Esophagus muscularis mucosa (tissue), 4 donors: ENCODE results near the gene COQ4. TPM values are rescaled to one million over a fixed set of nuclear protein-coding genes. Genes with fewer than 3 reads are reported as not detected.

Source experiments
- DNase-seq: peaks from one replicate; pipeline ENCODE4 v3.0.0-alpha.2; 2017; ENCODE audit errors: extremely low spot score
- H3K27ac ChIP-seq, 4 donors: fragments of 200-600 bp; sonication (generic); replicated peaks in 1 of 4; 1 replicate in 3 of 4; 2 replicates in 1 of 4; pipeline ENCODE4 v1.5.1; 2016 to 2019; ENCODE audit warnings: mild to moderate bottlenecking in 1 of 4
- H3K27me3 ChIP-seq, 4 donors: fragments of 200-600 bp; sonication (generic); one replicate each; pipeline versions ENCODE4 v1.5.1 to v1.6.0; 2016 to 2019
- H3K36me3 ChIP-seq, 4 donors: fragments of 200-600 bp; sonication (generic); one replicate each; pipeline ENCODE4 v1.5.1; 2016 to 2019
- H3K4me1 ChIP-seq, 4 donors: fragments of 200-600 bp; sonication (generic); one replicate each; pipeline ENCODE4 v1.5.1; 2016 to 2019
- H3K4me3 ChIP-seq, 4 donors: fragments of 200-600 bp; sonication (generic); 1 replicate in 2 of 4; 2 replicates in 2 of 4; pipeline ENCODE4 v1.5.1; 2016 to 2019; ENCODE audit warnings: mild to moderate bottlenecking in 4 of 4, moderate library complexity in 1 of 4
- H3K9me3 ChIP-seq, 4 donors: fragments of 200-600 bp; sonication (generic); 1 replicate in 3 of 4; 2 replicates in 1 of 4; pipeline ENCODE4 v1.5.1; 2016 to 2019
- EP300 ChIP-seq: sonication (generic); formaldehyde crosslinking; IDR thresholded peaks from one replicate; pipeline ENCODE4 v1.6.1; 2017; ENCODE audit warnings: antibody characterized with exemption
- POLR2A ChIP-seq: fragments of 450-650 bp; IDR thresholded peaks from one replicate; pipeline ENCODE4 v1.6.1; 2017; ENCODE audit warnings: antibody characterized with exemption, moderate library complexity, mild to moderate bottlenecking, low read depth
- POLR2AphosphoS5 ChIP-seq, 2 donors: sonication (generic); formaldehyde crosslinking; IDR thresholded peaks; one replicate each; pipeline ENCODE4 v1.6.1; 2017; ENCODE audit warnings: antibody characterized with exemption in 2 of 2
- WGBS: methylation state at CpG from one replicate; pipeline ENCODE4 v1.1.5; 2018; 5-methylcytosine and 5-hydroxymethylcytosine counted together
- intact Hi-C: fragments of 100-400 bp; cut with DNase I; formaldehyde crosslinking; loops from one replicate; pipeline ENCODE4 v1.15.1; 2023
- total RNA-seq, 4 donors: library from RNA; depleted of rRNA; stranded (reverse); fragments of >200 nt; gene quantifications; one replicate each; pipeline versions ENCODE4 v1.1.0 to v1.2.1, GENCODE V29; 2016
- TF ChIP-seq, protein P1 (sequence below), 3 experiments: fragments of 200-600 bp in 2 of 3; fragments of 450-650 bp in 1 of 3; sonication (generic) in 2 of 3; IDR thresholded peaks; one replicate each; pipeline ENCODE4 v1.5.1; 2017 to 2019; ENCODE audit warnings: antibody characterized with exemption in 3 of 3, mild to moderate bottlenecking in 2 of 3, moderate library complexity in 1 of 3

The COQ4 gene
- total RNA-seq, 4 donors from 2014 or later = 23.3 to 37.6 (median 30.1) TPM

- Histone ChIP-seq H3K27me3 (no peaks in the 10 kb centered on the region), H3K36me3 (peaks cover 59 to 97% (median 89%) of the 10 kb centered on the region in 4 donors), H3K4me3 (no peak overlapping the region), H3K9me3 (no peaks in the 10 kb centered on the region), H3K4me1 (no peaks in the 10 kb centered on the region), H3K27ac (no peak overlapping the region)
- intact Hi-C loops = no loop called here
- no peak for DNase-seq
- 90% methylated on average over 2 of the region's 2 CpGs for WGBS
- TF ChIP-seq POLR2AphosphoS5 (IDR thresholded peaks at IDR 0.05) (no peak), EP300 (no peak), POLR2A (no peak)
- TF ChIP-seq, protein P1, sequence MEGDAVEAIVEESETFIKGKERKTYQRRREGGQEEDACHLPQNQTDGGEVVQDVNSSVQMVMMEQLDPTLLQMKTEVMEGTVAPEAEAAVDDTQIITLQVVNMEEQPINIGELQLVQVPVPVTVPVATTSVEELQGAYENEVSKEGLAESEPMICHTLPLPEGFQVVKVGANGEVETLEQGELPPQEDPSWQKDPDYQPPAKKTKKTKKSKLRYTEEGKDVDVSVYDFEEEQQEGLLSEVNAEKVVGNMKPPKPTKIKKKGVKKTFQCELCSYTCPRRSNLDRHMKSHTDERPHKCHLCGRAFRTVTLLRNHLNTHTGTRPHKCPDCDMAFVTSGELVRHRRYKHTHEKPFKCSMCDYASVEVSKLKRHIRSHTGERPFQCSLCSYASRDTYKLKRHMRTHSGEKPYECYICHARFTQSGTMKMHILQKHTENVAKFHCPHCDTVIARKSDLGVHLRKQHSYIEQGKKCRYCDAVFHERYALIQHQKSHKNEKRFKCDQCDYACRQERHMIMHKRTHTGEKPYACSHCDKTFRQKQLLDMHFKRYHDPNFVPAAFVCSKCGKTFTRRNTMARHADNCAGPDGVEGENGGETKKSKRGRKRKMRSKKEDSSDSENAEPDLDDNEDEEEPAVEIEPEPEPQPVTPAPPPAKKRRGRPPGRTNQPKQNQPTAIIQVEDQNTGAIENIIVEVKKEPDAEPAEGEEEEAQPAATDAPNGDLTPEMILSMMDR (IDR thresholded peaks at IDR 0.05) = no peak
These were observed 26.5 kb downstream of the COQ4 start for GRCh38 chr9:128349125-128349524.

DNA sequence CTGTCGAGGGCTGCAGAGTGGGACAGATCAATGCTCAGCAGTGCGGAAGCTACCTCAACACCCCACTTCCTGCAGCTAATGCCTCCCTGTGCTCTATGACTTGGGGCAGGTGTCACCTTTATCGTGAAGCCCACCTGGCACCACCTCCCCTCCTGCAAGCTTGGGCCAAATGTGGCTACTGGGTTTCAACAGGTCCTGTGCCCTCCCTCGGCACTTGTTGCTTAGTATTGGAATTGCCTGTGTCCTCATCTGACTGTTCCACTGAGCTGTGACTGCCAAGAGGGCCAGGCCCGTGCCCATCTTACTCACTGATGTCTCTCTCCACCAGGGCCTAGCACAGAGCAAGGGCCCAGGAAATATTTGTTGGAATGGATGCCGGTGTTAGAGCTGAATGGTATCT, 27.1 kb downstream of the COQ4 start:
- WGBS = 93% methylated on average over 6 of the region's 6 CpGs
- Histone ChIP-seq H3K4me3 (no peak overlapping the region), H3K36me3 (peaks cover 56 to 97% (median 87%) of the 10 kb centered on the region in 4 donors), H3K27ac (no peak overlapping the region), H3K27me3 (no peaks in the 10 kb centered on the region), H3K9me3 (no peaks in the 10 kb centered on the region), H3K4me1 (no peaks in the 10 kb centered on the region)
- TF ChIP-seq, protein P1 (IDR thresholded peaks at IDR 0.05) = no peak
- no peak for TF ChIP-seq POLR2A
- no peak for TF ChIP-seq EP300
- no peak for TF ChIP-seq POLR2AphosphoS5 (IDR thresholded peaks at IDR 0.05)
- DNase-seq = no peak
- intact Hi-C loops = no loop called here

DNA sequence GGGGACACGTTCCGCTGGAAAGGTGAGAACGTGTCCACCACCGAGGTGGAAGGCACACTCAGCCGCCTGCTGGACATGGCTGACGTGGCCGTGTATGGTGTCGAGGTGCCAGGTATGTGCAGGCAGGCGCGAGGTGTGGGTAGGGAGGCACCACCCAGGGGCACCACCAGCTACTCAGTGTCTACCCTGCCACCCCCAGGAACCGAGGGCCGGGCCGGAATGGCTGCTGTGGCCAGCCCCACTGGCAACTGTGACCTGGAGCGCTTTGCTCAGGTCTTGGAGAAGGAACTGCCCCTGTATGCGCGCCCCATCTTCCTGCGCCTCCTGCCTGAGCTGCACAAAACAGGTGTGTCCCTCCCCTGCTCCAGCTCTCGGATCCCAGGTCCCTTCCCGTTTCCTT, 32.8 kb downstream of the COQ4 start:
- Histone ChIP-seq H3K27ac (no peak overlapping the region), H3K9me3 (no peaks in the 10 kb centered on the region), H3K4me1 (no peaks in the 10 kb centered on the region), H3K36me3 (peaks cover 29 to 87% (median 60%) of the 10 kb centered on the region in 4 donors), H3K4me3 (no peak overlapping the region), H3K27me3 (no peaks in the 10 kb centered on the region)
- 92% methylated on average over 2 of the region's 19 CpGs for WGBS
- TF ChIP-seq, protein P1 (IDR thresholded peaks at IDR 0.05) = no peak
- no peak for TF ChIP-seq EP300
- intact Hi-C loops = no loop called here
- DNase-seq = no peak

GRCh38 chr9:128358090-128358489, 35.5 kb downstream of the COQ4 start:
- Histone ChIP-seq H3K9me3 (no peaks in the 10 kb centered on the region), H3K36me3 (peaks cover 25 to 71% (median 45%) of the 10 kb centered on the region in 4 donors), H3K4me3 (no peak overlapping the region), H3K27me3 (no peaks in the 10 kb centered on the region), H3K4me1 (peaks cover 13 to 19% (median 17%) of the 10 kb centered on the region in 4 donors), H3K27ac (no peak overlapping the region)
- TF ChIP-seq POLR2AphosphoS5 (IDR thresholded peaks at IDR 0.05) (no peak), POLR2A (no peak)
- intact Hi-C loops = no loop called here
- 68% methylated on average over 8 of the region's 8 CpGs for WGBS
- DNase-seq = no peak

DNA sequence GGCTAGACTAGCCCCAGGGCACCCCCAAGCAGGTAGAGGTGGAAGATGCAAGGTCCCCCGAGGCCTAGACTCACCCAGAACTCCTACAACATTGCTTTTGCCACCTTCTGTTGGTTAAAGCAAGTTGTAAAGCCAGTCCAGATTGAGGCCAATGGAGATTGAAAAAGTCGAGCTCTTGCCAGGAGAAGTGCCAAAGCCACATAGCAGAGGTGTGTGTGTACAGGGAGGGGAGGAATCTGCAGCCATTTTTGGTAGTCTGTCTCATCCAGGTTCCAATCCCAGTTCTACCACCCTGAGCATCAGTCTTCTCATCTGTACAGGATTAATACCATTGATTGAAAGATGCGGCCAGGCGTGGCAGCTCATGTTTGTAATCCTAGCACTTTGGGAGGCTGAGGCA, 36.2 kb downstream of the COQ4 start:
- H3K9me3 ChIP-seq = no peaks in the 10 kb centered on the region
- H3K27me3 ChIP-seq = no peaks in the 10 kb centered on the region
- TF ChIP-seq EP300 (no peak), POLR2A (no peak), POLR2AphosphoS5 (IDR thresholded peaks at IDR 0.05) (no peak)
- TF ChIP-seq, protein P1 (IDR thresholded peaks at IDR 0.05) = no peak
- H3K27ac ChIP-seq = no peak overlapping the region
- H3K4me1 ChIP-seq = peaks cover 13 to 19% (median 17%) of the 10 kb centered on the region in 4 donors
- no peak for DNase-seq
- H3K4me3 ChIP-seq = no peak overlapping the region
- intact Hi-C loops = no loop called here
- WGBS = 85% methylated on average over 4 of the region's 4 CpGs
- peaks cover 22 to 64% (median 40%) of the 10 kb centered on the region in 4 donors for H3K36me3 ChIP-seq
